Activated T-helper 17 cell treated with anti-CD3 and anti-CD28 coated beads, Interleukin-2, amount 50 U/mL, for 72 hours (primary cell): ENCODE data around the gene EMILIN3. TPM values are rescaled to one million over a fixed set of nuclear protein-coding genes. Genes with fewer than 3 reads are reported as not detected.
A peak's percentile ranks its signal among the peaks of the same experiment; 100 is the strongest.

Source experiments
- ATAC-seq: fragments of 150-1000 bp; cut with Tn5 transposase; replicated peaks from 2 replicates; pipeline ENCODE4 v1.10.0; 2021; ENCODE audit warnings: mild to moderate bottlenecking, moderate library complexity
- H3K27ac Mint-ChIP-seq: one replicate; pipeline ENCODE4 v1.8.0; 2022; ENCODE audit warnings: mixed read lengths
- H3K27me3 Mint-ChIP-seq: one replicate; pipeline ENCODE4 v1.8.0; 2022; ENCODE audit warnings: mixed read lengths
- H3K36me3 Mint-ChIP-seq: one replicate; pipeline ENCODE4 v1.8.0; 2022; ENCODE audit warnings: low read depth, mild to moderate bottlenecking, mixed read lengths
- H3K4me1 Mint-ChIP-seq: one replicate; pipeline ENCODE4 v1.8.0; 2022; ENCODE audit warnings: mixed read lengths
- H3K4me3 Mint-ChIP-seq: one replicate; pipeline ENCODE4 v1.8.0; 2022; ENCODE audit warnings: mild to moderate bottlenecking, mixed read lengths
- H3K9me3 Mint-ChIP-seq: one replicate; pipeline ENCODE4 v1.8.0; 2022; ENCODE audit warnings: mixed read lengths
- total RNA-seq, 2 donors: library from RNA; stranded (reverse); gene quantifications; one replicate each; pipeline ENCODE4 v1.2.3, GENCODE V29; 2022

EMILIN3 gene
- total RNA-seq, 2 donors from 2014 or later = not detected

- H3K4me1 Mint-ChIP-seq = peaks cover 11% of the 10 kb centered on the region
- H3K27ac Mint-ChIP-seq = no peak overlapping the region
- peaks cover 7% of the 10 kb centered on the region for H3K27me3 Mint-ChIP-seq
- no peak for ATAC-seq
- H3K36me3 Mint-ChIP-seq = no peaks in the 10 kb centered on the region
- no peaks in the 10 kb centered on the region for H3K9me3 Mint-ChIP-seq
- no peak overlapping the region for H3K4me3 Mint-ChIP-seq
These were observed 31.0 kb downstream of the EMILIN3 start for GRCh38 chr20:41335591-41335990.

DNA sequence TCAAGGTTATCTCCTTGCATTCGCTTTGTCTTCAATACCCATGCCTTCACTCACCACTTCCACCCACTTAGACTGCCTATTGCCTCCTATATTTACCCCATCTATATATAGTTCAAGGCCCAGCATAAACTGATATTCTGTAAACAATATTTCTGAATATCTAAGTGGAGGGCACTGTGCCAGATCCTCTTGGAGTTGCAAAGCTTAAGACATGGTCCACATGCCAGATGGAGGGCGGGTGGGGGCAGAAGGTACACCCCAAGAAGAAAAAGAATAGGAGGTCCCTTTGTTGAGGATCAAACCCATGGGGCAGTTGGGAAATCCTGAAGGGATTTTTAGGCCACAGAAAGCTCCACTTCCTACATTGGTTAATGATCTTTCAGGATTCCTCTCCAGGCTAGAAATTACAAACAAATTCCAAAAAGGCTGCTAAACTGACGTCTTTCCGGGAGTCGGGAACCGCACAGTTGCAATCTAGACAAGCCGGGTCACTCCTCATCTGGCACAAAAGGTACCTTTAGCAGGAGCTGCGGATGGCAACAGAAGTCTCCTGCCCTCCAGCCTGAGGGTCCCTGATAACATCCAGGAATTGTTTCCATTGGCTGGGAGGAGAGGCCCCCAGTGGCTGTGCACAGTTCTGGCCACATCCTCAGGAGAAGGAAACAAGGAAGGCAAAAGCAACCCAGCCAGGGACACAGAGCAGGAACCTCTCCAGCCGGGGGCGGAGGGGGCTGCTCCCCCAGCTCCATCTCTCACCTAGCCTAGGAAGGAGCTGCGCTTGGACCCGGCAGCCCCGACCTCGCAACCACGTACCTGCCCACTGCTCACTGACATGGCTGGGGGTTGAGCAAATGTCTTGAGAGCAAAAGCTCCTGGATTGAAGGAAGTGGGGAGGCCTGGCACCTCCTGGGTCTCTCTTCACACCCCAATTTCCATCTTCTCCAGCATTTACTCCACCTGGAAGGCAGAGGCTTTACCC is 31.9 kb downstream of the EMILIN3 start:
- Mint-ChIP-seq H3K27ac (no peak overlapping the region), H3K4me3 (no peak overlapping the region), H3K27me3 (peaks cover 7% of the 10 kb centered on the region), H3K36me3 (no peaks in the 10 kb centered on the region), H3K9me3 (no peaks in the 10 kb centered on the region), H3K4me1 (peaks cover 6% of the 10 kb centered on the region)
- ATAC-seq = no peak

- Mint-ChIP-seq H3K4me3 (no peak overlapping the region), H3K36me3 (no peaks in the 10 kb centered on the region), H3K27ac (no peak overlapping the region), H3K9me3 (no peaks in the 10 kb centered on the region), H3K4me1 (peaks cover 10% of the 10 kb centered on the region), H3K27me3 (peaks cover 4% of the 10 kb centered on the region)
- ATAC-seq = no peak
These were observed 32.6 kb downstream of the EMILIN3 start for GRCh38 chr20:41334036-41334435.

DNA sequence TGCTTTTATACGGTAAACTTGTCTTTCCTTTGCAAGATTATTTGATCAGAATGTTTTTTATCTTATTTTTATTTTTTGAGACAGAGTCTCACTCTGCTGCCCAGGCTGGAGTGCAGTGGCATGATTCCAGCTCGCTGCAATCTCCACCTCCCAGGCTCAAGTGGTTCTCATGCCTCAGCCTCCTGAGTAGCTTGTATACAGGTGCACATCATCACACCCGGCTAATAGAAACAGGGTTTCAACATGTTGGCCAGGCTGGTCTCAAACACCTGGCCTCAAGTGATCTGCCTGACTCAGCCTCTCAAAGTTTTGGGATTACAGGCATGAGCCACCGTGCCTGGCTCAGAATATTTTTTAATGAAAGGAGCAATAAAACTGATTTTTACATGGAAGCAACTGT is 34.9 kb downstream of the EMILIN3 start:
- H3K36me3 Mint-ChIP-seq = no peaks in the 10 kb centered on the region

GRCh38 chr20:41330941-41331340 is 35.7 kb downstream of the EMILIN3 start:
- Mint-ChIP-seq H3K4me3 (no peak overlapping the region), H3K36me3 (no peaks in the 10 kb centered on the region), H3K9me3 (no peaks in the 10 kb centered on the region), H3K27me3 (peaks cover 4% of the 10 kb centered on the region), H3K27ac (no peak overlapping the region), H3K4me1 (peaks cover 11% of the 10 kb centered on the region)
- no peak for ATAC-seq

More for the DNA sequence above, 34.9 kb downstream of the EMILIN3 start:
- H3K4me3 Mint-ChIP-seq = no peak overlapping the region
- no peak for ATAC-seq
- H3K27me3 Mint-ChIP-seq = peaks cover 4% of the 10 kb centered on the region
- peaks cover 11% of the 10 kb centered on the region for H3K4me1 Mint-ChIP-seq
- H3K27ac Mint-ChIP-seq = no peak overlapping the region
- no peaks in the 10 kb centered on the region for H3K9me3 Mint-ChIP-seq

- no peak for ATAC-seq
These were observed 36.3 kb downstream of the EMILIN3 start for GRCh38 chr20:41330343-41330720.

DNA sequence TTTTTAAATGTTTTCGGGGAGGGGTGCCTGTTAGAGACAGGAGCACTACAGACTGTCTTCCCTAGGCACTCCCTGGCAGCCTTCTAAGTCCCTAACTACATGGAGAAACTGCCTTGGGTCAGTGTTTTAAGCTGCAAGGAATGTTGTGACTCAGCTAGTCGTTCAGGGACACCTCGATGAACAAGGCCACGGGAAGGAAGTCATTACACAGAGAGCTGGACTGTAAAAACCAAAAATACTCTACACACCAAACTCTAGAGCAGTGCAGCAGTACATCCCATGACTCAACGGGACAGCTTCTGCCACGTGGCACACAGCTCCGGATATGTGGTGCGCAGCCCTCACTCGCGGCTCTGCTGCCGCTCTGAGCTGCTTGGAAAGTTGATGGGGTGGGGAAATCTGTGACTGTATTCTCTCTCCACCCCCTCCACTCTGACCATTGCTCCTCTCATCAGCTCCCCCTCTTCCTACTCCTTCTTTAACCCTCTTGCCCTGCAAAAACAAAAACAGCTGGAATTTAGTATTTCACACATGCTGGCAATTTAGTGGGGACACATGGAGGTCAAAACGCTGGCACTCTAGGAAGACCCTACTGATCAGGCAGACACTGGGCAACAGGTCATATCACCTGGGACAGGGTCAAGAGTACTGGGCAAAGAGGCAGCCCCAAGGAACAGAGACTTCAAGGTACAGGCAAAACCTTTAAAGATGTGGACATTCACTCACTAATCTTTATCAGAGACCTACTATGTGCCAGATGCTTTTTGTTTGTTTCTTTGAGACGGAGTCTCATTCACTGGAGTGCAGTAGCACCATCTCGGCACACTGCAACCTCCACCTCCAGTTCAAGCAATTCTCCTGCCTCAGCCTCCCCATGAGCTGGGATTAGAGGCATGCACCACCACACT is 36.9 kb downstream of the EMILIN3 start:
- no peaks in the 10 kb centered on the region for H3K27me3 Mint-ChIP-seq
- H3K4me1 Mint-ChIP-seq = peaks cover 11% of the 10 kb centered on the region
- no peaks in the 10 kb centered on the region for H3K9me3 Mint-ChIP-seq
- peak overlapping the region; percentile 59 for H3K4me3 Mint-ChIP-seq
- ATAC-seq = peak; percentile 100
- H3K36me3 Mint-ChIP-seq = no peaks in the 10 kb centered on the region
- peak overlapping the region; percentile 57 for H3K27ac Mint-ChIP-seq

More at GRCh38 chr20:41330343-41330720, 36.3 kb downstream of the EMILIN3 start:
- Mint-ChIP-seq H3K27ac (no peak overlapping the region), H3K4me1 (peaks cover 11% of the 10 kb centered on the region), H3K9me3 (no peaks in the 10 kb centered on the region), H3K36me3 (no peaks in the 10 kb centered on the region), H3K4me3 (peak overlapping the region; percentile 59), H3K27me3 (peaks cover 1% of the 10 kb centered on the region)

DNA sequence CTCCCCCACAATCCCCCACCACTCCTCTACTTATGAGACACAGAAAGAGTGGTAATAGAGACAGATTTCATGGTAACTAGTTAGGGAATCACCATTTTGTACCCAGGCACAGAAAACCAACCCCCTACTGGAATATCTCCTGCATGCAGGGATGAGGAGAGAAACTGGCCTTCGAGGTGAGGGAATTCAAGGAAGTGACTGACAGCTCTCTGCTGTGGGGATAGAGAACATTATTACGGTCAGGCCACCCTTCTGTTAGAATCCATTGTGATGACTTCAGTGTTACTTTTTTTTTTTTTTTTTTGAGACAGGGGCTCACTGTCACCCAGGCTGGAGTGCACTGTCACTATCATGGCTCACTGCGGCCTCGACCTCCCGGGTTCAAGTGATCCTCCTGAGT is 39.4 kb downstream of the EMILIN3 start:
- no peaks in the 10 kb centered on the region for H3K9me3 Mint-ChIP-seq
- peaks cover 11% of the 10 kb centered on the region for H3K4me1 Mint-ChIP-seq
- no peak overlapping the region for H3K27ac Mint-ChIP-seq
- no peak for ATAC-seq
- no peak overlapping the region for H3K4me3 Mint-ChIP-seq
- no peaks in the 10 kb centered on the region for H3K36me3 Mint-ChIP-seq
- no peaks in the 10 kb centered on the region for H3K27me3 Mint-ChIP-seq

GRCh38 chr20:41320976-41321375 is 45.6 kb downstream of the EMILIN3 start:
- H3K9me3 Mint-ChIP-seq = no peaks in the 10 kb centered on the region
- H3K27ac Mint-ChIP-seq = no peak overlapping the region
- H3K4me3 Mint-ChIP-seq = no peak overlapping the region
- H3K36me3 Mint-ChIP-seq = no peaks in the 10 kb centered on the region
- H3K4me1 Mint-ChIP-seq = peaks cover 11% of the 10 kb centered on the region
- no peak for ATAC-seq
- no peaks in the 10 kb centered on the region for H3K27me3 Mint-ChIP-seq

- no peaks in the 10 kb centered on the region for H3K36me3 Mint-ChIP-seq
- no peaks in the 10 kb centered on the region for H3K9me3 Mint-ChIP-seq
- no peak overlapping the region for H3K27ac Mint-ChIP-seq
- no peak overlapping the region for H3K4me3 Mint-ChIP-seq
- H3K4me1 Mint-ChIP-seq = peaks cover 11% of the 10 kb centered on the region
- no peak for ATAC-seq
- H3K27me3 Mint-ChIP-seq = no peaks in the 10 kb centered on the region
These were observed 46.2 kb downstream of the EMILIN3 start for GRCh38 chr20:41320441-41320840.

DNA sequence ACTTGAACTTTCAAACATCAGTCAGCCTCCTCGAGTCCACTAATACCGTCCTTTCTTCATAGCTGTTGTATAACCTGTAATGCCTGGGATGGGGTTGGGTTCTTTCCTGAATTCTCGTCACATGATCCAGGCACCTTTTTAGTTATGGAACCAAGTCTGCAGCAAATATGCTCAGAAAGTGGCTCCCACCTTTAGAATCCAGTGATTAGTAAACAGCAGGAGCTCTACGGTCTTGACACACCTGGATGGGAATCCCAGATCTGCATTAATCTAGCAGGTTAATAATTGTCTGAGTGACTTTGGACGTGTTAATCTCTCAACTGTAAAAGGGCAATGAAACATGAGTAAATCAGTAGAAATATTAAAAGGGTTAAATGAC is 48.4 kb downstream of the EMILIN3 start:
- Mint-ChIP-seq H3K27ac (peak overlapping the region; percentile 35), H3K36me3 (no peaks in the 10 kb centered on the region), H3K4me1 (peaks cover 11% of the 10 kb centered on the region), H3K4me3 (peak overlapping the region; percentile 71), H3K27me3 (no peaks in the 10 kb centered on the region), H3K9me3 (no peaks in the 10 kb centered on the region)
- no peak for ATAC-seq

- H3K36me3 Mint-ChIP-seq = no peaks in the 10 kb centered on the region
- peaks cover 11% of the 10 kb centered on the region for H3K4me1 Mint-ChIP-seq
- H3K27me3 Mint-ChIP-seq = no peaks in the 10 kb centered on the region
- peak within 1 kb of the TSS; percentile 84 for H3K27ac Mint-ChIP-seq
- no peaks in the 10 kb centered on the region for H3K9me3 Mint-ChIP-seq
- peak; percentile 97 for ATAC-seq
- peak within 1 kb of the TSS; percentile 92 for H3K4me3 Mint-ChIP-seq
These were observed 48.9 kb downstream of the EMILIN3 start, which contains the start of gene ZHX3 for GRCh38 chr20:41317546-41318270. ZHX3 (minus strand) TSS chr20:41317731; CDS start chr20:41204916, 112,815 bp downstream.

DNA sequence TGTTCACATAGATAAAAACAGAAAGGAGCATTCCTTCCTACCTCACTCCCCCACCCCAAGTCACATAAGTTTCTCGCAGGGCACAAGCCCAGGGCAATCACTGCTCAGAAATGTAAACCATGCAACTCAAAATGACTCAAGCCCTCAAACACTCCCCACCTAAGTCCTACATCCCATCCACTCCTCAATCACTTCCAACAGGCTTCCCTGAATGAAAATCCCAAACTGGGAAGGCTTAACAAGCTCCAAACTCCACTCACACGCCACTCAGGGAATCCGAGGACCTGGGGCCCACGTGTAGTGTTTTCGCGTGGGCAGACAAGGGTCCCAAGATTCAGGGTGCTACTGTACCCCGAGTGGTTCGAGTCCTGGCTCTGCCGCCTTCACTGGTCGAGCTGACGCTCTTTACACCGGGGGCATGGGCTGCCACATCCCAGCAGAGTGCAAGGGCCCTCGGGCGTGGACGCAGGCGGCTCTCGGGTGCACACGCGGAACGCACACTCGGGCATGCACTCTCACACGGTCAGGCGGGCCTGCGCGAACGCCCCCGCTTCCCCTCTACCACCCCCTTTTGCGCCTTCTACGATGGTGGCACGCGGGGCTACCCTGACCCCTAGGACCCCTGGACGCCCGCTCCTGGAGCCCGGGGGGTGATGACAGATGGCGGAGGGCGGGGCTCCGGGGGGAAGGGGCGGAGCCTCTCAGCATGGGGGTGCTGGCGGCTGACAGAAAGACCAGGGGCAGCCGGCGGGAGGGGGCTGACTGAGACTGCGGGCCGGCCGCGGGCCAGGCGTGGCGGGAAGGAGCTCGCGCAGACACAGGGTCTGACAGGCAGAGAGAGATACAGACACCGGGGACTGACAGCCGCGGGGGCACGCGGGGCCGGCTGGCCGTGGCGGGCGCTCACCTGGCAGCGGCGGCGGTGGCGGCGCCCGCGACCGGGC is 49.7 kb downstream of the EMILIN3 start:
- Mint-ChIP-seq H3K27me3 (no peaks in the 10 kb centered on the region), H3K4me3 (peak overlapping the region; percentile 92), H3K4me1 (peaks cover 11% of the 10 kb centered on the region), H3K9me3 (no peaks in the 10 kb centered on the region), H3K36me3 (no peaks in the 10 kb centered on the region), H3K27ac (peak overlapping the region; percentile 84)
- peak; percentile 76 for ATAC-seq
